EL (cell line): ENCODE measurements around the gene UACA.
"Not testable (repeated sequence)": the region's sequence is repeated elsewhere in the genome, so short reads cannot be mapped to it uniquely, and the experiment has no call there.

Source experiments
- DNase-seq: peaks from one replicate; pipeline ENCODE4 v3.0.0-alpha.2; 2016

UACA gene

GRCh38 chr15:70750203-70750869 is 13.0 kb downstream of the UACA start:
- DNase-seq = no peak

GRCh38 chr15:70748281-70748747 is 15.0 kb downstream of the UACA start:
- DNase-seq = peak; percentile 55

GRCh38 chr15:70746598-70746997 is 16.8 kb downstream of the UACA start:
- DNase-seq = not testable (repeated sequence)

- DNase-seq = no peak
These were observed 20.4 kb downstream of the UACA start for GRCh38 chr15:70742928-70743327.

- DNase-seq = peak; percentile 65
These were observed 21.6 kb downstream of the UACA start for GRCh38 chr15:70741677-70742293.

GRCh38 chr15:70741107-70741531 is 22.2 kb downstream of the UACA start:
- peak; percentile 78 for DNase-seq

- DNase-seq = not testable (repeated sequence)
These were observed 28.3 kb downstream of the UACA start for GRCh38 chr15:70735040-70735439.

GRCh38 chr15:70729164-70729563 is 34.2 kb downstream of the UACA start:
- DNase-seq = no peak

GRCh38 chr15:70726753-70727152 is 36.6 kb downstream of the UACA start:
- DNase-seq = peak; percentile 39

- no peak for DNase-seq
These were observed 39.4 kb downstream of the UACA start for GRCh38 chr15:70723927-70724326.

- DNase-seq = no peak
These were observed 40.3 kb downstream of the UACA start for GRCh38 chr15:70723122-70723422.

GRCh38 chr15:70722266-70723121 is 40.9 kb downstream of the UACA start:
- DNase-seq = peak; percentile 53

- DNase-seq = no peak
These were observed 42.9 kb downstream of the UACA start for GRCh38 chr15:70720228-70721016.

GRCh38 chr15:70717237-70717793 is 46.0 kb downstream of the UACA start:
- DNase-seq = no peak

- DNase-seq = peak; percentile 72
These were observed 47.4 kb downstream of the UACA start for GRCh38 chr15:70715840-70716485.

GRCh38 chr15:70714565-70714964 is 48.8 kb downstream of the UACA start:
- DNase-seq = no peak

GRCh38 chr15:70714015-70714414 is 49.3 kb downstream of the UACA start:
- peak; percentile 58 for DNase-seq

- no peak for DNase-seq
These were observed 51.1 kb downstream of the UACA start for GRCh38 chr15:70712271-70712670.

GRCh38 chr15:70710714-70711113 is 52.6 kb downstream of the UACA start:
- DNase-seq = no peak

- DNase-seq = no peak
These were observed 54.5 kb downstream of the UACA start for GRCh38 chr15:70708839-70709238.

- DNase-seq = no peak
These were observed 55.6 kb downstream of the UACA start for GRCh38 chr15:70707686-70708300.

- DNase-seq = no peak
These were observed 58.6 kb downstream of the UACA start for GRCh38 chr15:70704731-70705130.
